HG03432 (cell line): ENCODE results near the gene CAB39.
A peak's percentile ranks its signal among the peaks of the same experiment; 100 is the strongest.

Source experiments
- ATAC-seq: cut with Tn5 transposase; IDR thresholded peaks from one replicate; pipeline ENCODE4 v1.9.1; 2021; ENCODE audit warnings: mild to moderate bottlenecking, moderate library complexity; ENCODE audit not compliant: unreplicated experiment

CAB39 gene

GRCh38 chr2:230811508-230811907 is 98.9 kb downstream of the CAB39 start:
- no peak for ATAC-seq

DNA sequence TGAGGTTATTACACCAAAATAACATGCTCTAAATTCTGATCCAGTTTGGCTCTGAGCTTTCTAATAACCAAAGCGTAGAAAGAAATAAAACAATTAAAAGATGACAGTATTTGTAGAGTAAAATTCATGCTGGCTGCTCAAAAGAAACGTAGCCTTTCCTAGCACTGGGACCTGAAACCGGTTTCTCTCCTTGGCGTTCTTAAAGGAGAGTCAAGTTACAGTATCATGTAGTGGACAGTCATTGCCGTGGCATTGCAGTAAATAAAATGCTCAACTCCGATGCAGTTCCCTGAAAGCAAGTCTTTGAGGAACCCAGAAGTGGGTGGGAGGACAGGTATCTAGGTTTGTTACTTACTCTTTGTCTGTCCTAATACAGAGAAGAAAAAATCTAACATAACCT is 99.4 kb downstream of the CAB39 start:
- ATAC-seq, result no peak

GRCh38 chr2:230814616-230815015 is 102.0 kb downstream of the CAB39 start:
- no peak for ATAC-seq

- ATAC-seq, result no peak
Observed at GRCh38 chr2:230815088-230815487, 102.4 kb downstream of the CAB39 start.

GRCh38 chr2:230816735-230817134 is 104.1 kb downstream of the CAB39 start:
- ATAC-seq, result no peak

- ATAC-seq, result no peak
Observed at GRCh38 chr2:230819433-230819832, 106.8 kb downstream of the CAB39 start.

DNA sequence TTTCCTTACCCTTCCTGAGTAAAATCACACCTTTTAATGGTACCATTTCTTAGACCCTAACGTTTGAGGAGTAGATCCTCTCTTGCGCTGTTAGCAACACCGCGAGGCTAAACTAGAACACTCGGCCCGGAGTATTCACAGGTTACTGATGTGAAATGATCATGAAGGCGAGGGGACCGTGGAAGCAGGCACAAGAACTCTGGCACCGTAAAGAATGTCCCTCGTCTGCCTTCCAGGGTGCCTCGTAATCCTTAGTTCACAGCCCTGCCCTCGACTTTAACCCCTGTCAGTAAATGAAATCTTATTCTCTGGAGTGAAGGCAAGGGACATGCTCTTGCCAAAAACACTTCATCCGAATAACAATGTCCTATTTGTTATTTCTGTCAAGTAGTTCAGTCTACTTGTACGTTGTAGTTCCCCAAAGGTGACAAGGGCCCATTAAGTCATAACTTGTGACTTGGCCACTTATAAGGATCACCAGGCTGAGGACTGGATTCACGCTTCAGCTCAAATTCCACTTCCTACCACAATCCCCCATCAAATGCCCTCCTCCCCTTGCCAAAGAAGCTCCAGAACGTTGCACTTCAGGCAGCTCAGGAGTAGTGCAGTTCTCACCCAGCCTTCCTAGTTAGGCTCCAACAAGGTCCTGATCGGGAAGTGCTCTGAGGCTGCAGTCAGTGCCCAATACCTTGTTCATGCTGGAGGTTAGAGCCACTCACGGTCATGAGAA is 108.8 kb downstream of the CAB39 start:
- no peak for ATAC-seq

DNA sequence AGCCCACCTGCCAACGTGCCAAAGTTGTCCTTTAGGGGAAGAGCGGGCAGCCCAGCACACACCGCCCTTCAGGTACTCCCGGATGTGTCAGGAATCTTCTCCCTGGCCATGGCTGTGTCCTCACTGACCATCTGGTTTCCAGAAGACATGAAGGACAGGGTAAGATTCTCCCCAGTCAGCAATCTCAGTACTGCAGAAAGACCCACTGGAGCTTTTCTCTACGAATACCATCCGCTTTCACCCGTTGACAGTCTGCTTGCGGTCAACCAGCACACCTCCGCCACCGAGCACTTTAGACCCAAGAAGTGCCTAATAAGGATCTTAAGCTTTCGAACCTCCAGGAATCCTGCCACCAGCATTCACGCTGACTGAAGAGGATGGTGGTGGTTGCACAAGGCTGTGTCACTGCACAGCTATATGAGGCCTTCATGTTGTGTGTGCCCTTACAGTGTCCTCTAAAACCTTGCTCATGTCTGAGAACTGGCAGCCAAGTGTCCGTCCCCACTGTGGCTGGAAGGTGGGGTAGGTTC is 109.4 kb downstream of the CAB39 start:
- ATAC-seq, result no peak

DNA sequence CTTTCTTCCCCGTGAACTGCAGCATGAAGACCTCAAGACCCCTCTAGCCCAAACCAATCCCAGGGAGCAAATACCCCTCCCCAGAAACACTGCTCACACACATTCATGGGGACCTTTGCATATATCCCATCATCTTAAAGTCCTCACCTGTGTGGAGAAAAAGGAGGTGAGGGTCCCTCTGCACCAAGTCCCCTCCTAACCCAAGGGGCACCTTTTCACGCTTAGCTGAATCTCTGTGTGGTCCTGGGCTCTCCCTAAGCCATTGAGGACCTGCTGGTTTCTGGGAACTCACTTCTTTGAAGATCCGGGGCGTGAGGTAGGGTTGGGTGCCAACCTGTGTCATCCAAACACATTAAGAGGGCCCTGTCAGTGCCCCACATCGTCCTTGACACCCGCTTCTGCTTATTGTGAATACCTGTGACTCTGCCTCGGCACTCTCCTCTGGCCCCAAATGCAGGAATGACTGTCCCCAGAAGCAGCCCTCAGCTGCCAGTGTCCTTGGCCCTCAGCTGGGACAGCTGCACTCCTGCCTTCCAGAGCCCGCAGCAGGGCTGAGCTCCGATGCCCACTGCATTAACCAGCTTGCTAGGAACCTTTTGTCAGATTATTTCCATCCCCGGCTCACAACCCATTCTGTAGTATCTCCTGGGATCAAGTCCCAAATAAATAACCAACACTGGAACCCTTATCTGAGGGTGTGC is 110.8 kb downstream of the CAB39 start:
- ATAC-seq, result no peak

DNA sequence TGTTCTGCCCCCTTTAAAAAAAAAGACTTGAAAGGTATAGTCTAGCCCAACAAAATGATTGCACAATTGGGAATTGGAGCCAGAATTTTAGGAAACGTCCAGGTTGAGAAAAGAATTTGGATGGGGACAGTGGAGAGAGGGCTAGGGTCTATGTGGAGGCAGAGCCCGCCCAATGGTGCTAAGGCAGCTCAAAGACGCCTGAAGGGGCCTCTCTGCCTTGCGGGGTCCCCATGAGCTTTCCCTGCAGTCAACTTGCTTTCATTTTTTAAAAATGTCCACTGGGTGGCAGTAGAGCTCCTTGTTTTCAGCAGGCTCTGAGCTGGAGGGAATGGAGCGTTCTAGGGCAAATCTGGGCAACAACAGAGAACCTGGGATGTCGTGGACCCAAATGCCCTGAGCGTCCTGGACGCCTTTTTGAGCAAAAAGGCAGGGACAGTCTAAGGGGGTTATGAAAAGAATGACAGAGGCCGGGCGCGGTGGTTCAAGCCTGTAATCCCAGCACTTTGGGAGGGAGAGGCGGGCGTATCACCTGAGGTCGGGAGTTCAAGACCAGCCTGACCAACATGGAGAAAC is 111.8 kb downstream of the CAB39 start:
- peak; percentile 59 for ATAC-seq

DNA sequence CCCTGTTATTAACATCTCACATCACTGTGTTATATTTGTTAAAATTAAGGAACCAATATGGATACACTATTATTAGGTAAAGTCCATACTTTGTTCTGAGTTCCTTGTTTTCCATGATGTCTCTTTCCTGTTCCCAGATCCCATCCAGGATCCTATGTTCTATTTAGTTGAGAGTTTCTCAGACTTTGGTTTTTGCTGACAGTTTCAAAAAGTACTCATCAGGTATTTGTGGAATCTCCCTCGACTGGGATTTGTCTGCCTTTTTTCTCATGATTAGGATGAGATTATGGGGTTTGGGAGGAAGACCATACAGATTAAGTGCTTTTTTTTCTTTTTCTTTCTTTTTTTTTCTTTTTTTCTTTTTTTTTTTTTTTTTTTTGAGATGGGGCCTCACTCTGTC is 112.7 kb downstream of the CAB39 start:
- ATAC-seq, result no peak

- peak; percentile 21 for ATAC-seq
Observed at GRCh38 chr2:230827774-230828271, 115.2 kb downstream of the CAB39 start.

DNA sequence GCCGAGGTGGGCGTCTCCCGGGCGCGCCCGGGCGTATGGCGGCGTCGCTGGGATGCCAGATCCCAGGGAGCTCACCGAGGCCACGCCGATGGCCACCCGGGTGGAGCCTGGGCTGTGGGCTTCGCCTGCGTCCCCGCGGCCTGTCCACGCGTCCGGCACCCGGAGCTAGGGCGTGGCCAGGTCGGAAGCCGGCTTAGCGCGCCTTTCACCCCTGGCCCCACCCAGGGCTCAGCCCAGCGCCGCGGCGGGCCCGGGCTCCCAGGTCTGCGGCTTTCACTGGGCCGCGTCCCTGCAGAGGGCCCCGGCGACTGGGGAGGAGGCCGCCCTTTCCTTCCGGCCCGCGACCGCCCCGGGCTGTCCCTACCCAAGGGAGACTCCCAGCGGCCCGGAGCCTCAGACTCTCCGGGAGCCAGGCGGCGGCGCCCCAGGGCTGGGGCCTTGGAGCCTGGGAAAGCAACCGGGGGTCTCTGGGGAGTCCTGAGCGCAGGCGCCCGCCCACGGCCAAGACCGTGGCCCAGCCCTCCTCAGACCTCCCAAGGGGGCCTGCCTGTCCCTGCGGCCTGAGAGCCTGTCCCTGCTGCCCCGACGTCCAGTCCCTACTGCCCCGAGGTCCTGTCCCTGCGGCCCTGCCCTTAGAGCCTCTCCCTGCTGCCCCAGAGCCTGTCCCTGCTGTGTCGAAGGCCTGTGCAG is 115.8 kb downstream of the CAB39 start:
- peak; percentile 73 for ATAC-seq

- ATAC-seq, result no peak
Observed at GRCh38 chr2:230829293-230829692, 116.7 kb downstream of the CAB39 start.

GRCh38 chr2:230829959-230830358 is 117.3 kb downstream of the CAB39 start:
- ATAC-seq, result no peak

- no peak for ATAC-seq
Observed at GRCh38 chr2:230830428-230830827, 117.8 kb downstream of the CAB39 start.

- ATAC-seq, result no peak
Observed at GRCh38 chr2:230840301-230840700, 127.7 kb downstream of the CAB39 start.

- ATAC-seq, result no peak
Observed at GRCh38 chr2:230842473-230842872, 129.8 kb downstream of the CAB39 start.

GRCh38 chr2:230843132-230843531 is 130.5 kb downstream of the CAB39 start:
- no peak for ATAC-seq

GRCh38 chr2:230846360-230846759 is 133.7 kb downstream of the CAB39 start:
- no peak for ATAC-seq

DNA sequence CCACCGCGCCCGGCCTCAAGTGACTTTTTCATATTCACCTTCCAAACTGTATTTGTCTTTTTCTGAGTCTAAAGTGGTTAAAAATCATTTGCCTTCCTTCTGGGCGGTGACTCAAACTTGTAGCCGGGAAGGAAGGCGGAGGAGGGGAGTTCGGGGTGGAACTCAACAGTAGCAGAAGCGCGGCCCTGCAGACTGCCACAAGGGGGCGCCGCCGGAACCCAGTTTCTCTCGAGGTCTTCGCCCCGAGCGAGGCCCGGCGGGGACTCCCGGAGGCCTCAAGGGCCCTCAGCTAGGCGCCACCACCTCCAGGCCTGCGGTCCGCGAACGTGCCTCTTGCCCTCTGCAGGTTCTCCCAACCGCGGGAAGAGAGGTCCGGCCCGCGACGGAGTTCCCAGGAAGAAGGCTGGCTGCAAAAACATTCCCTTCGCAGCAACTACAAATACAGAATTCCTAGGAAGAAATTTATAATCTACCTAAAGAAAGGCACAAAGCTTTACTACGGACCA is 135.3 kb downstream of the CAB39 start:
- ATAC-seq, result peak; percentile 97
